Adrenal gland (tissue), 5 donors: ENCODE measurements around the gene PDE10A.

Experiments
- CTCF ChIP-seq, 6 experiments: fragments of 450-650 bp in 4 of 6; fragments of 200-600 bp in 2 of 6; sonication (generic) in 1 of 6; IDR thresholded peaks; 1 replicate in 5 of 6; 2 replicates in 1 of 6; pipeline versions ENCODE4 v1.5.1 to v1.8.0; 2016 to 2021; ENCODE audit warnings: antibody characterized with exemption in 6 of 6, mild to moderate bottlenecking in 2 of 6, moderate library complexity in 1 of 6
- POLR2A ChIP-seq, 2 donors: fragments of 450-650 bp; IDR thresholded peaks; one replicate each; pipeline ENCODE4 v1.6.1; 2017; ENCODE audit warnings: antibody characterized with exemption in 2 of 2, mild to moderate bottlenecking in 2 of 2, moderate library complexity in 1 of 2
- donor health status: DM: no; HTN: no; CAD: no.

- TF ChIP-seq CTCF (IDR thresholded peaks at IDR 0.05) = no peak
- no peak for TF ChIP-seq POLR2A (IDR thresholded peaks at IDR 0.05)
These were observed 30.8 kb downstream of the PDE10A start for GRCh38 chr6:165632194-165632593.
